H1 (cell line): ENCODE data around the gene C1orf74. TPM values are rescaled to one million over a fixed set of nuclear protein-coding genes. Genes with fewer than 3 reads are reported as not detected.
A peak's percentile ranks its signal among the peaks of the same experiment; 100 is the strongest.

Experiments used
- CTCF ChIA-PET: fragments of 300-600 bp; sonication (Branson Sonifier 250); formaldehyde crosslinking; loops from one replicate; lab custom pipeline; 2021; ENCODE audit not compliant: partially characterized antibody; lab: Charles Lee
- POLR2A ChIA-PET: fragments of 300-600 bp; sonication (Branson Sonifier 250); formaldehyde crosslinking; loops from one replicate; lab custom pipeline; 2021; ENCODE audit warnings: inconsistent platforms; ENCODE audit not compliant: partially characterized antibody; lab: Charles Lee
- DNase-seq, 2 experiments: peaks; one replicate each; pipeline versions ENCODE4 v3.0.0 to v3.0.0-alpha.2; 2010 to 2022; ENCODE audit warnings: low spot score in 2 of 2, low read depth in 1 of 2, mixed read lengths in 1 of 2
- FAIRE-seq: peaks from 2 replicates; lab custom pipeline; 2011; peaks lifted over from hg19 to GRCh38; lab: Jason Lieb, UNC
- H2AFZ ChIP-seq: 2 replicates; pipeline ENCODE4 v1.8.1; 2012; ENCODE audit warnings: low read length, inconsistent platforms
- H2AK5ac ChIP-seq: 2 replicates; pipeline ENCODE4 v1.6.1; 2013; ENCODE audit warnings: low read depth, low read length
- H2BK120ac ChIP-seq: replicated peaks from 2 replicates; pipeline ENCODE3; 2013; ENCODE audit warnings: low read depth, low read length, inconsistent platforms
- H2BK12ac ChIP-seq: 2 replicates; pipeline ENCODE4 v1.6.1; 2013; ENCODE audit warnings: low read depth, low read length
- H2BK15ac ChIP-seq: 2 replicates; pipeline ENCODE4 v1.6.1; 2013; ENCODE audit warnings: low read length
- H2BK20ac ChIP-seq: 2 replicates; pipeline ENCODE4 v1.6.1; 2013; ENCODE audit warnings: low read length
- H2BK5ac ChIP-seq: 2 replicates; pipeline ENCODE4 v1.6.1; 2013; ENCODE audit warnings: low read depth, low read length
- H3K14ac ChIP-seq: 2 replicates; pipeline ENCODE4 v1.6.1; 2013; ENCODE audit warnings: inconsistent platforms; ENCODE audit not compliant: insufficient read length
- H3K18ac ChIP-seq: 2 replicates; pipeline ENCODE4 v1.6.1; 2013; ENCODE audit warnings: low read length; ENCODE audit errors: extremely low read depth
- H3K23ac ChIP-seq: 2 replicates; pipeline ENCODE4 v1.6.1; 2013; ENCODE audit warnings: inconsistent platforms; ENCODE audit not compliant: insufficient read length
- H3K23me2 ChIP-seq: 2 replicates; pipeline ENCODE4 v1.6.1; 2013; ENCODE audit warnings: low read depth, low read length
- H3K27ac ChIP-seq: 2 replicates; pipeline ENCODE4 v1.6.1; 2011; ENCODE audit warnings: low read depth, low read length, inconsistent platforms
- H3K27me3 ChIP-seq, 4 experiments: replicated peaks in 1 of 4; 1 replicate in 1 of 4; 2 replicates in 3 of 4; pipeline versions ENCODE4 v1.6.1 to v1.8.1; 2011 to 2013; ENCODE audit warnings: low read length in 3 of 4, mild to moderate bottlenecking in 3 of 4, inconsistent platforms in 2 of 4, mixed read lengths in 2 of 4, moderate library complexity in 1 of 4; ENCODE audit not compliant: control insufficient read depth in 3 of 4, insufficient read depth in 3 of 4; ENCODE audit errors: extremely low read depth in 1 of 4
- H3K36me3 ChIP-seq, 4 experiments: 2 replicates each; pipeline versions ENCODE4 v1.6.1 to v1.8.1; 2011 to 2013; ENCODE audit warnings: mild to moderate bottlenecking in 4 of 4, low read length in 3 of 4, moderate library complexity in 2 of 4, control low read depth in 1 of 4, inconsistent platforms in 1 of 4; ENCODE audit not compliant: insufficient read depth in 4 of 4, control insufficient read depth in 2 of 4
- H3K4ac ChIP-seq: replicated peaks from 2 replicates; pipeline ENCODE3; 2013; ENCODE audit warnings: low read length, low read depth, mixed read lengths, inconsistent platforms; ENCODE audit not compliant: insufficient read length
- H3K4me1 ChIP-seq, 4 experiments: replicated peaks in 1 of 4; 1 replicate in 1 of 4; 2 replicates in 3 of 4; pipeline versions ENCODE4 v1.6.1 to v1.8.1; 2011 to 2013; ENCODE audit warnings: low read length in 3 of 4, inconsistent platforms in 2 of 4, mixed read lengths in 1 of 4; ENCODE audit not compliant: insufficient read depth in 4 of 4, control insufficient read depth in 3 of 4
- H3K4me2 ChIP-seq, 2 experiments: 2 replicates each; pipeline versions ENCODE4 v1.6.1 to v1.8.1; 2011 to 2013; ENCODE audit warnings: low read depth in 2 of 2, low read length in 2 of 2, control low read depth in 1 of 2, inconsistent platforms in 1 of 2, mild to moderate bottlenecking in 1 of 2; ENCODE audit not compliant: insufficient read depth in 1 of 2
- H3K4me3 ChIP-seq, 4 experiments: fragments of 200-600, 300-600 bp in 1 of 4; sonication (generic), shearing (Covaris generic), sonication (Bioruptor Twin) in 1 of 4; 2 replicates each; pipeline versions ENCODE4 v1.5.1 to v1.8.1; 2011 to 2016; ENCODE audit warnings: low read length in 4 of 4, low read depth in 3 of 4, control low read depth in 2 of 4, inconsistent platforms in 2 of 4, mild to moderate bottlenecking in 2 of 4, mixed read lengths in 1 of 4, moderate library complexity in 1 of 4; ENCODE audit not compliant: insufficient read depth in 2 of 4; ENCODE audit errors: extremely low read depth in 1 of 4
- H3K56ac ChIP-seq: replicated peaks from 2 replicates; pipeline ENCODE3; 2013; ENCODE audit warnings: low read depth, mild to moderate bottlenecking, mixed read lengths, low read length, inconsistent platforms; ENCODE audit not compliant: insufficient read length
- H3K79me1 ChIP-seq: 2 replicates; pipeline ENCODE4 v1.6.1; 2013; ENCODE audit warnings: low read depth, low read length, control low read depth
- H3K79me2 ChIP-seq, 2 experiments: 2 replicates each; pipeline versions ENCODE4 v1.6.1 to v1.8.1; 2012 to 2013; ENCODE audit warnings: low read length in 2 of 2, mild to moderate bottlenecking in 2 of 2, inconsistent platforms in 1 of 2; ENCODE audit not compliant: insufficient read depth in 2 of 2, control insufficient read depth in 1 of 2
- H3K9ac ChIP-seq, 4 experiments: replicated peaks in 1 of 4; 1 replicate in 1 of 4; 2 replicates in 3 of 4; pipeline versions ENCODE4 v1.6.1 to v1.8.1; 2011 to 2013; ENCODE audit warnings: low read depth in 3 of 4, low read length in 3 of 4, control low read depth in 2 of 4, mild to moderate bottlenecking in 2 of 4, moderate library complexity in 2 of 4, inconsistent platforms in 1 of 4; ENCODE audit errors: extremely low read depth in 1 of 4
- H3K9me3 ChIP-seq, 2 experiments: 2 replicates each; pipeline versions ENCODE4 v1.6.1 to v1.8.1; 2012 to 2013; ENCODE audit warnings: mild to moderate bottlenecking in 2 of 2, moderate library complexity in 2 of 2, control low read depth in 1 of 2, inconsistent platforms in 1 of 2, low read depth in 1 of 2, low read length in 1 of 2, mixed read lengths in 1 of 2; ENCODE audit not compliant: insufficient read depth in 2 of 2
- H4K20me1 ChIP-seq, 2 experiments: replicated peaks in 1 of 2; 2 replicates each; pipeline versions ENCODE3 to v1.8.1; 2011 to 2013; ENCODE audit warnings: inconsistent platforms in 2 of 2, low read length in 2 of 2, mild to moderate bottlenecking in 1 of 2; ENCODE audit not compliant: insufficient read depth in 2 of 2, control insufficient read depth in 1 of 2
- H4K5ac ChIP-seq: 2 replicates; pipeline ENCODE4 v1.6.1; 2013; ENCODE audit warnings: low read length, low read depth, mixed read lengths, inconsistent platforms; ENCODE audit not compliant: insufficient read length
- H4K8ac ChIP-seq: 2 replicates; pipeline ENCODE4 v1.8.0; 2013; ENCODE audit warnings: mild to moderate bottlenecking, moderate library complexity, low read length, inconsistent platforms; ENCODE audit not compliant: insufficient read depth; ENCODE audit errors: extremely low read depth
- H4K91ac ChIP-seq: replicated peaks from 2 replicates; pipeline ENCODE3; 2013; ENCODE audit warnings: low read length, mixed read lengths, inconsistent platforms; ENCODE audit not compliant: insufficient read length
- BACH1 ChIP-seq: IDR thresholded peaks from 2 replicates; pipeline ENCODE4 v1.6.1; 2012; ENCODE audit warnings: low read length, improper control_type of control experiment
- CBX5 ChIP-seq: fragments of 300-800, 300-1000 bp; sonication (generic); IDR thresholded peaks from 2 replicates; pipeline ENCODE4 v1.7.1; 2016; ENCODE audit warnings: antibody characterized with exemption, low read length, low read depth
- EZH2 ChIP-seq: fragments of 200-600 bp; sonication (generic); IDR thresholded peaks from 2 replicates; pipeline ENCODE4 v1.7.1; 2012; ENCODE audit warnings: low read depth, mild to moderate bottlenecking, moderate library complexity, low read length, inconsistent platforms; ENCODE audit not compliant: severe bottlenecking
- GABPA ChIP-seq: IDR thresholded peaks from 2 replicates; pipeline ENCODE4 v1.6.1; 2011; ENCODE audit warnings: mild to moderate bottlenecking, low read length, moderate library complexity, borderline replicate concordance; ENCODE audit not compliant: insufficient read depth
- GTF2F1 ChIP-seq: IDR thresholded peaks from 2 replicates; pipeline ENCODE4 v1.6.1; 2012; ENCODE audit warnings: low read depth, low read length, improper control_type of control experiment, borderline replicate concordance
- HDAC6 ChIP-seq: IDR thresholded peaks from one replicate; pipeline ENCODE4 v1.7.1; 2012; ENCODE audit warnings: low read depth, mild to moderate bottlenecking, inconsistent platforms, low read length, moderate library complexity
- KDM5A ChIP-seq: fragments of 200-600 bp; IDR thresholded peaks from 2 replicates; pipeline ENCODE4 v1.7.1; 2012; ENCODE audit warnings: mild to moderate bottlenecking, low read length, inconsistent platforms, mixed read lengths
- POLR2AphosphoS5 ChIP-seq: IDR thresholded peaks from 2 replicates; pipeline ENCODE4 v1.6.1; 2011; ENCODE audit warnings: low read depth, low read length
- RFX5 ChIP-seq: IDR thresholded peaks from 2 replicates; pipeline ENCODE4 v1.6.1; 2011; ENCODE audit warnings: low read depth, low read length, improper control_type of control experiment, borderline replicate concordance
- SIN3A ChIP-seq, 2 experiments: IDR thresholded peaks in 1 of 2; conservative IDR thresholded peaks in 1 of 2; 2 replicates each; pipeline ENCODE4 v1.6.1; 2011 to 2012; ENCODE audit warnings: low read length in 2 of 2, improper control_type of control experiment in 1 of 2, low read depth in 1 of 2, mild to moderate bottlenecking in 1 of 2
- SP2 ChIP-seq: IDR thresholded peaks from 2 replicates; pipeline ENCODE4 v1.6.1; 2012; ENCODE audit warnings: mild to moderate bottlenecking, low read length, inconsistent platforms
- SUZ12 ChIP-seq: fragments of 200-600 bp; sonication (generic); IDR thresholded peaks from 2 replicates; pipeline ENCODE4 v1.6.1; 2012; ENCODE audit warnings: mild to moderate bottlenecking, inconsistent platforms, low read length, moderate library complexity, mixed read lengths
- WGBS, 2 experiments: shearing (Covaris generic) in 1 of 2; methylation state at CpG; one replicate each; pipeline versions ENCODE4 v1.1.6 to v1.1.7; 2013 to 2015; ENCODE audit warnings: low lambda C conversion rate in 2 of 2, mixed read lengths in 2 of 2, inconsistent platforms in 1 of 2, low coverage in 1 of 2, missing lambda C conversion rate in 1 of 2; ENCODE audit not compliant: insufficient replicate concordance in 2 of 2, insufficient coverage in 1 of 2, insufficient read length in 1 of 2; ENCODE audit errors: extremely low coverage in 1 of 2, missing lambda C conversion rate in 1 of 2; 5-methylcytosine and 5-hydroxymethylcytosine counted together
- polyA plus RNA-seq, 7 experiments: library from polyadenylated mRNA; depleted of rRNA in 3 of 7; stranded (reverse) in 5 of 7; unstranded in 2 of 7; fragments of >200 nt in 5 of 7; fragments of 200-250 nt in 2 of 7; gene quantifications; 1 replicate in 5 of 7; 2 replicates in 1 of 7; 4 replicates in 1 of 7; pipeline versions ENCODE4 v1.2.1 to v1.2.3, GENCODE V29; 2011 to 2013; ENCODE audit warnings: missing spikeins in 2 of 7, mixed read lengths in 2 of 7
- total RNA-seq: library from RNA; stranded (reverse); fragmentation: NEBNext Ultra II Directional; extraction: Animal tissue kit (Norgen Biotek cat#: 25700); gene quantifications from 2 replicates; pipeline ENCODE4 v1.2.1, GENCODE V29; 2021

C1orf74 gene
- total and polyA plus RNA-seq, 2 of the 8 experiments (the other 6 are each of a cell fraction or from before 2014, with no cell fraction given): 3.1 to 3.9 TPM

GRCh38 chr1:209825591-209826434 is 41.5 kb upstream of the C1orf74 start:
- H4K91ac ChIP-seq: no peak overlapping the region
- H2AFZ ChIP-seq: no peak overlapping the region
- H2BK20ac ChIP-seq: no peak overlapping the region
- ChIA-PET POLR2A (interaction anchor here (0.7 to 0.9 kb wide), 2 partner anchors 20 to 548 kb away, joined by 3 read pairs; partner anchors contain the start of gene IRF6), CTCF (interaction anchor here (0.9 to 11.7 kb wide), 5 partner anchors 13 to 25 kb away, joined by 3 to 254 read pairs (median 3); partner anchors contain the start of gene IRF6)
- H3K36me3 ChIP-seq: peaks cover 0 to 2% (median 1%) of the 10 kb centered on the region in 4 experiments; a peak in 5 of 8 replicates
- no peak overlapping the region for H4K5ac ChIP-seq
- H3K79me1 ChIP-seq: no peaks in the 10 kb centered on the region
- no peak overlapping the region for H3K56ac ChIP-seq
- no peak overlapping the region for H3K9ac ChIP-seq
- no peak overlapping the region for H2AK5ac ChIP-seq
- H3K9me3 ChIP-seq: no peaks in the 10 kb centered on the region
- no peak overlapping the region for H3K4me3 ChIP-seq
- no peak overlapping the region for H3K4ac ChIP-seq
- H2BK15ac ChIP-seq: no peak overlapping the region
- WGBS, 2 experiments: 84% methylated on average over 11 of the region's 11 CpGs; no CpG with 5 or more reads in 1 of the 2 experiments
- no peak overlapping the region for H4K8ac ChIP-seq
- H2BK5ac ChIP-seq: no peak overlapping the region
- no peak overlapping the region for H3K23ac ChIP-seq
- H3K14ac ChIP-seq: no peak overlapping the region
- H4K20me1 ChIP-seq: no peaks in the 10 kb centered on the region
- H3K79me2 ChIP-seq: peaks cover 0 to 10% of the 10 kb centered on the region in 2 experiments; a peak in 2 of 4 replicates
- H3K4me1 ChIP-seq: no peaks in the 10 kb centered on the region
- H2BK12ac ChIP-seq: no peak overlapping the region
- DNase-seq (peak in 1 of 2 experiments; percentile 17), FAIRE-seq (no peak)
- H3K27ac ChIP-seq: no peak overlapping the region
- no peaks in the 10 kb centered on the region for H3K27me3 ChIP-seq
- H3K23me2 ChIP-seq: no peaks in the 10 kb centered on the region
- no peak overlapping the region for H3K18ac ChIP-seq
- no peak overlapping the region for H3K4me2 ChIP-seq
- no peak overlapping the region for H2BK120ac ChIP-seq
- TF ChIP-seq POLR2AphosphoS5 (no peak), GABPA (no peak), SUZ12 (no peak), GTF2F1 (no peak), SP2 (no peak), SIN3A (conservative IDR thresholded peaks at IDR 0.05 in 1 of 2, IDR thresholded peaks at IDR 0.05 in 1 of 2; ENCODE audit: low read depth in 1 of 2, low read length in 2 of 2) (no peak), HDAC6 (no peak), EZH2 (no peak), KDM5A (no peak), BACH1 (no peak), CBX5 (no peak), RFX5 (no peak)
